HCT116 (cell line): ENCODE data around the gene THOC2. TPM values are rescaled to one million over a fixed set of nuclear protein-coding genes. Genes with fewer than 3 reads are reported as not detected.

Experiments used
- ATAC-seq: fragments of 200-7000 bp; cut with Tn5 transposase; 2 replicates; pipeline ENCODE4 v1.9.1; 2020; ENCODE audit warnings: mild to moderate bottlenecking, moderate library complexity
- BruUV-seq: library from RNA; stranded (reverse); fragments of 400-500 nt; replicated peaks from 2 replicates; lab custom pipeline; 2021; lab: Mats Ljungman, UMichigan
- CTCF ChIA-PET: fragments of 300-600 bp; sonication (Branson Sonifier 250); formaldehyde crosslinking; loops from one replicate; lab custom pipeline; 2021; ENCODE audit warnings: antibody characterized with exemption; lab: Charles Lee
- POLR2A ChIA-PET: fragments of 300-600, 350-600 bp; sonication (Branson Sonifier 250); formaldehyde crosslinking; loops from one replicate; lab custom pipeline; 2021; ENCODE audit warnings: antibody characterized with exemption; lab: Charles Lee
- RAD21 ChIA-PET, 2 experiments: fragments of 300-600 bp; sonication (Branson Sonifier 250); formaldehyde crosslinking; loops; one replicate each; lab custom pipeline; 2023; ENCODE audit warnings: low total read pairs in 2 of 2; ENCODE audit not compliant: uncharacterized antibody in 2 of 2, unreplicated experiment in 2 of 2, low non-redundant PET in 1 of 2; lab: Charles Lee
- DNase-seq: peaks from one replicate; pipeline ENCODE4 v3.0.0-alpha.2; 2010; ENCODE audit warnings: low read depth, low spot score
- H2AFZ ChIP-seq: fragments of 200-600 bp; shearing (Covaris generic), sonication (generic); 2 replicates; pipeline ENCODE4 v1.6.1; 2017; ENCODE audit warnings: low read depth, mixed run types, mixed read lengths, antibody characterized with exemption, low read length; ENCODE audit not compliant: poor library complexity, severe bottlenecking
- H3K27ac ChIP-seq: 2 replicates; pipeline ENCODE4 v1.5.1; 2012; ENCODE audit warnings: low read depth, low read length
- H3K27me3 ChIP-seq: fragments of 200-600 bp; sonication (generic); 2 replicates; pipeline ENCODE4 v1.6.1; 2016; ENCODE audit warnings: mixed run types, low read length, mixed read lengths; ENCODE audit not compliant: insufficient read depth
- H3K36me3 ChIP-seq, 2 experiments: fragments of 200-500 bp in 1 of 2; fragments of 200-600 bp in 1 of 2; sonication (Bioruptor generic) in 1 of 2; sonication (generic) in 1 of 2; 2 replicates each; pipeline versions ENCODE4 v1.5.1 to v1.6.1; 2014 to 2016; ENCODE audit warnings: low read length in 2 of 2, inconsistent platforms in 1 of 2, mixed read lengths in 1 of 2, mixed run types in 1 of 2; ENCODE audit not compliant: insufficient read depth in 2 of 2, control insufficient read depth in 1 of 2
- H3K4me1 ChIP-seq, 2 experiments: fragments of 200-600 bp in 1 of 2; sonication (generic) in 1 of 2; 2 replicates each; pipeline versions ENCODE4 v1.5.1 to v1.6.1; 2012 to 2017; ENCODE audit warnings: low read length in 2 of 2, inconsistent platforms in 1 of 2, mild to moderate bottlenecking in 1 of 2, mixed read lengths in 1 of 2, mixed run types in 1 of 2, moderate library complexity in 1 of 2; ENCODE audit not compliant: insufficient read depth in 2 of 2, control insufficient read depth in 1 of 2
- H3K4me2 ChIP-seq: fragments of 200-600 bp; sonication (generic); 2 replicates; pipeline ENCODE4 v1.6.1; 2017; ENCODE audit warnings: mixed run types, low read length, mixed read lengths
- H3K4me3 ChIP-seq, 2 experiments: fragments of 200-600 bp in 1 of 2; sonication (generic) in 1 of 2; replicated peaks in 1 of 2; 2 replicates each; pipeline ENCODE4 v1.5.1; 2011 to 2016; ENCODE audit warnings: low read length in 2 of 2, control low read depth in 1 of 2, low read depth in 1 of 2, mild to moderate bottlenecking in 1 of 2, mixed read lengths in 1 of 2, mixed run types in 1 of 2
- H3K79me2 ChIP-seq: fragments of 200-600 bp; sonication (generic); 2 replicates; pipeline ENCODE4 v1.6.1; 2017; ENCODE audit warnings: mild to moderate bottlenecking, mixed run types, low read length, moderate library complexity, mixed read lengths; ENCODE audit not compliant: insufficient read depth
- H3K9ac ChIP-seq: fragments of 200-600 bp; sonication (generic); 2 replicates; pipeline ENCODE4 v1.6.1; 2016; ENCODE audit warnings: low read length, mixed read lengths
- H3K9me2 ChIP-seq: fragments of 200-600 bp; sonication (generic), shearing (Covaris generic); 2 replicates; pipeline ENCODE4 v1.6.1; 2017; ENCODE audit warnings: mixed run types, mild to moderate bottlenecking, moderate library complexity; ENCODE audit not compliant: insufficient read depth
- H3K9me3 ChIP-seq, 2 experiments: fragments of 200-500 bp in 1 of 2; fragments of 200-600 bp in 1 of 2; sonication (Bioruptor generic) in 1 of 2; sonication (generic) in 1 of 2; 2 replicates each; pipeline ENCODE4 v1.6.1; 2014 to 2017; ENCODE audit warnings: low read length in 2 of 2, mixed read lengths in 2 of 2, inconsistent platforms in 1 of 2, low read depth in 1 of 2, mild to moderate bottlenecking in 1 of 2, mixed run types in 1 of 2, moderate library complexity in 1 of 2; ENCODE audit not compliant: control insufficient read depth in 1 of 2, insufficient read depth in 1 of 2
- H4K20me1 ChIP-seq: fragments of 200-600 bp; sonication (generic), shearing (Covaris generic); 2 replicates; pipeline ENCODE4 v1.6.1; 2017; ENCODE audit warnings: mixed run types, mild to moderate bottlenecking, moderate library complexity; ENCODE audit not compliant: insufficient read depth
- CBX3 ChIP-seq: IDR thresholded peaks from 2 replicates; pipeline ENCODE4 v1.6.1; 2012; ENCODE audit warnings: low read depth
- CEBPB ChIP-seq: IDR thresholded peaks from 2 replicates; pipeline ENCODE4 v1.6.1; 2012; ENCODE audit warnings: low read depth
- EGR1 ChIP-seq: IDR thresholded peaks from 2 replicates; pipeline ENCODE4 v1.6.1; 2012; ENCODE audit warnings: low read depth
- ELF1 ChIP-seq: IDR thresholded peaks from 2 replicates; pipeline ENCODE4 v1.6.1; 2012; ENCODE audit warnings: low read depth, borderline replicate concordance
- EZH2 ChIP-seq: fragments of 200-600 bp; sonication (generic); IDR thresholded peaks from 2 replicates; pipeline ENCODE4 v1.6.1; 2017; ENCODE audit warnings: antibody characterized with exemption, mixed run types
- EZH2phosphoT487 ChIP-seq: fragments of 200-600 bp; IDR thresholded peaks from 2 replicates; pipeline ENCODE4 v1.6.1; 2018; ENCODE audit warnings: antibody characterized with exemption, borderline replicate concordance
- FOSL1 ChIP-seq: IDR thresholded peaks from 2 replicates; pipeline ENCODE4 v1.6.1; 2012; ENCODE audit warnings: low read depth
- SIN3A ChIP-seq: IDR thresholded peaks from 2 replicates; pipeline ENCODE4 v1.6.1; 2012; ENCODE audit warnings: low read depth
- TCF7L2 ChIP-seq: IDR thresholded peaks from 2 replicates; pipeline ENCODE4 v1.7.0; 2011; ENCODE audit warnings: borderline replicate concordance, inconsistent platforms; ENCODE audit not compliant: insufficient read depth, insufficient read length; ENCODE audit errors: extremely low read depth
- ZBTB33 ChIP-seq: IDR thresholded peaks from 2 replicates; pipeline ENCODE4 v1.6.1; 2011; ENCODE audit warnings: mild to moderate bottlenecking, low read length, moderate library complexity; ENCODE audit not compliant: insufficient replicate concordance; ENCODE audit errors: extremely low read depth
- intact Hi-C: fragments of 100-400 bp; cut with micrococcal nuclease; formaldehyde crosslinking; loops from 2 replicates; pipeline ENCODE4 v1.10.0; 2022
- total RNA-seq: library from RNA; stranded (reverse); gene quantifications from one replicate; pipeline ENCODE4 v1.2.1, GENCODE V29; 2021; ENCODE audit not compliant: unreplicated experiment
- TF ChIP-seq, protein P1 (sequence below): IDR thresholded peaks from 2 replicates; pipeline ENCODE4 v1.6.1; 2012

The THOC2 gene
- total RNA-seq, 1 experiment from 2014 or later: 85.3 TPM

DNA sequence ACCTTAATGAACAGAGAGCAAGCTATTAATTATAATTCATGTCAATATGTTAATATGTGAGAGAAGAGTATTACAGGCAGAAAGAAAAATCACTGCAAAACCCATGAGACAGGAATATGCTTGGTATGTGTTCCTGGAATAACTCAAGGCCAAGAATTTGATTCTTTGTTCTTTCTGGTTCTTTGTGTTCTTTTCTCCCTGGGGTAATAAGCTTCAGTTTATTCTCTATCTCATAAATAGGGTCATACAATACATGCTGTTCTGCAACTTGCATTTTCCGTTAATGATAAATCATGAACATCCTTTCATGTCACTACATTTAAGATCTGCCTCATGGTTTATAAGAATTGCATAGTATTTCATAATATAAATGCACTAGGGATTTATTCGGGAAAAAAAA is 16.8 kb upstream of the THOC2 start:
- RAD21 ChIA-PET: no interaction called here
- Histone ChIP-seq H3K4me2 (no peak overlapping the region), H3K36me3 (no peaks in the 10 kb centered on the region), H3K27ac (no peak overlapping the region), H4K20me1 (no peaks in the 10 kb centered on the region), H3K27me3 (no peaks in the 10 kb centered on the region), H3K4me3 (no peak overlapping the region), H3K79me2 (no peaks in the 10 kb centered on the region), H3K4me1 (no peaks in the 10 kb centered on the region), H3K9me2 (no peaks in the 10 kb centered on the region), H2AFZ (no peak overlapping the region), H3K9me3 (no peaks in the 10 kb centered on the region), H3K9ac (no peak overlapping the region)
- no TSS peak for BruUV-seq
- DNase-seq: no peak
- TF ChIP-seq EZH2phosphoT487 (no peak), ELF1 (no peak), SIN3A (no peak), TCF7L2 (no peak), EZH2 (no peak), CEBPB (no peak), FOSL1 (no peak), ZBTB33 (no peak), CBX3 (no peak), EGR1 (no peak)
- TF ChIP-seq, protein P1, sequence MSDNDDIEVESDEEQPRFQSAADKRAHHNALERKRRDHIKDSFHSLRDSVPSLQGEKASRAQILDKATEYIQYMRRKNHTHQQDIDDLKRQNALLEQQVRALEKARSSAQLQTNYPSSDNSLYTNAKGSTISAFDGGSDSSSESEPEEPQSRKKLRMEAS: no peak
- CTCF ChIA-PET: no interaction called here
- intact Hi-C loops: no loop called here
- ATAC-seq: no peak
- POLR2A ChIA-PET: no interaction called here
